Panc1 (cell line): Measurements from ENCODE around the gene MAIP1. TPM values are rescaled to one million over a fixed set of nuclear protein-coding genes. Genes with fewer than 3 reads are reported as not detected.
A peak's percentile ranks its signal among the peaks of the same experiment; 100 is the strongest.

Source experiments
- ATAC-seq: fragments of 200-7000 bp; cut with Tn5 transposase; 2 replicates; pipeline ENCODE4 v1.9.1; 2020; ENCODE audit warnings: mild to moderate bottlenecking, moderate library complexity
- BruUV-seq: library from RNA; stranded (reverse); fragments of 400-500 nt; replicated peaks from 2 replicates; lab custom pipeline; 2021; lab: Mats Ljungman, UMichigan
- CTCF ChIA-PET: fragments of 300-600 bp; sonication (Branson Sonifier 250); formaldehyde crosslinking; loops from one replicate; lab custom pipeline; 2022; ENCODE audit warnings: antibody characterized with exemption; lab: Charles Lee
- POLR2A ChIA-PET: fragments of 300-600 bp; sonication (Branson Sonifier 250); formaldehyde crosslinking; loops from one replicate; lab custom pipeline; 2022; ENCODE audit warnings: antibody characterized with exemption; lab: Charles Lee
- DNase-seq: peaks from one replicate; pipeline ENCODE4 v3.0.0-alpha.2; 2010; ENCODE audit warnings: low read depth, low spot score
- H3K27ac ChIP-seq: 2 replicates; pipeline ENCODE4 v1.5.1; 2011; ENCODE audit warnings: mild to moderate bottlenecking, low read length, inconsistent platforms
- H3K27me3 ChIP-seq: fragments of 200-500 bp; sonication (Bioruptor generic); 2 replicates; pipeline ENCODE4 v1.6.0; 2014; ENCODE audit warnings: low read length, inconsistent platforms; ENCODE audit not compliant: control insufficient read depth, insufficient read depth
- H3K36me3 ChIP-seq: fragments of 200-500 bp; sonication (Bioruptor generic); 2 replicates; pipeline ENCODE4 v1.5.1; 2014; ENCODE audit warnings: inconsistent platforms, mild to moderate bottlenecking, low read length, moderate library complexity; ENCODE audit not compliant: control insufficient read depth, insufficient read depth
- H3K4me1 ChIP-seq: 2 replicates; pipeline ENCODE4 v1.5.1; 2011; ENCODE audit warnings: inconsistent platforms, mild to moderate bottlenecking, low read length, moderate library complexity; ENCODE audit not compliant: control insufficient read depth, insufficient read depth
- H3K4me3 ChIP-seq, 2 experiments: 2 replicates each; pipeline ENCODE4 v1.5.1; 2011 to 2012; ENCODE audit warnings: low read depth in 2 of 2, low read length in 2 of 2, mild to moderate bottlenecking in 2 of 2, inconsistent platforms in 1 of 2, moderate library complexity in 1 of 2
- H3K9me3 ChIP-seq: fragments of 200-500 bp; sonication (Bioruptor generic); 2 replicates; pipeline ENCODE4 v1.5.1; 2014; ENCODE audit warnings: low read depth, mild to moderate bottlenecking, inconsistent platforms, low read length, moderate library complexity; ENCODE audit not compliant: control insufficient read depth, insufficient read depth
- CTCF ChIP-seq: fragments of 450-650 bp; IDR thresholded peaks from 2 replicates; pipeline ENCODE4 v1.5.1; 2017; ENCODE audit warnings: mild to moderate bottlenecking
- POLR2AphosphoS5 ChIP-seq: IDR thresholded peaks from 2 replicates; pipeline ENCODE4 v1.6.1; 2012; ENCODE audit warnings: mild to moderate bottlenecking, low read depth, low read length, moderate library complexity
- REST ChIP-seq, 2 experiments: IDR thresholded peaks; 2 replicates each; pipeline ENCODE4 v1.6.1; 2011 to 2012; ENCODE audit warnings: low read depth in 2 of 2, control low read depth in 1 of 2, low read length in 1 of 2, mild to moderate bottlenecking in 1 of 2, moderate library complexity in 1 of 2; ENCODE audit not compliant: insufficient read depth in 1 of 2
- SIN3A ChIP-seq: IDR thresholded peaks from 2 replicates; pipeline ENCODE4 v1.6.1; 2012; ENCODE audit warnings: low read depth, mild to moderate bottlenecking, low read length, moderate library complexity, borderline replicate concordance; ENCODE audit not compliant: insufficient read depth
- TCF7L2 ChIP-seq: IDR thresholded peaks from 2 replicates; pipeline ENCODE4 v1.6.1; 2011; ENCODE audit warnings: mild to moderate bottlenecking, low read depth, low read length, inconsistent platforms
- in situ Hi-C: cut with HindIII; loops from 2 replicates; pipeline ENCODE4 v1.10.0; 2016; ENCODE audit warnings: low sequenced_read_pairs, low pct_unique_long_range_greater_than_20kb
- intact Hi-C: fragments of 100-400 bp; cut with micrococcal nuclease; formaldehyde crosslinking; loops from one replicate; pipeline ENCODE4 v1.10.0; 2022; ENCODE audit not compliant: unreplicated experiment
- total RNA-seq: library from RNA; stranded (reverse); gene quantifications from one replicate; pipeline ENCODE4 v1.2.1, GENCODE V29; 2021; ENCODE audit not compliant: unreplicated experiment

MAIP1 gene
- total RNA-seq, 1 experiment from 2014 or later = 20.9 TPM

GRCh38 chr2:199916980-199917379 is 38.4 kb upstream of the MAIP1 start:
- H3K4me1 ChIP-seq = peaks cover 12% of the 10 kb centered on the region
- no TSS peak for BruUV-seq
- peaks cover 11% of the 10 kb centered on the region for H3K36me3 ChIP-seq
- CTCF ChIA-PET = no interaction called here
- no peaks in the 10 kb centered on the region for H3K27me3 ChIP-seq
- peaks cover 7% of the 10 kb centered on the region; the same call in 1 of the 2 replicates for H3K9me3 ChIP-seq
- DNase-seq (no peak), ATAC-seq (no peak)
- in situ Hi-C loops (no loop called here), intact Hi-C loops (no loop called here)
- no peak overlapping the region for H3K4me3 ChIP-seq
- POLR2A ChIA-PET = no interaction called here
- TF ChIP-seq TCF7L2 (no peak), CTCF (no peak), REST (IDR thresholded peaks at IDR 0.05; ENCODE audit: insufficient read depth in 1 of 2, low read depth in 2 of 2, low read length in 1 of 2) (no peak), SIN3A (no peak), POLR2AphosphoS5 (no peak)
- H3K27ac ChIP-seq = no peak overlapping the region

- peak; percentile 84 for ATAC-seq
- DNase-seq = no peak
- CTCF ChIA-PET = interaction anchor here (0.7 kb wide), 1 partner anchor 486 kb away, joined by 4 read pairs; no protein-coding TSS in a partner anchor
- in situ Hi-C loops = no loop called here
- POLR2A ChIA-PET = no interaction called here
- no peaks in the 10 kb centered on the region for H3K27me3 ChIP-seq
- TF ChIP-seq REST (IDR thresholded peaks at IDR 0.05; ENCODE audit: insufficient read depth in 1 of 2, low read depth in 2 of 2, low read length in 1 of 2) (no peak), POLR2AphosphoS5 (no peak)
- H3K36me3 ChIP-seq = peaks cover 19% of the 10 kb centered on the region; the same call in 1 of the 2 replicates
- intact Hi-C loops = no loop called here
- H3K27ac ChIP-seq = peak overlapping the region; percentile 72
- BruUV-seq = no TSS peak
- no peaks in the 10 kb centered on the region for H3K9me3 ChIP-seq
- 0 out of 4 replicates have a peak overlapping the region, but pooled peaks of 1 of the 2 experiments have one; percentile 0 for H3K4me3 ChIP-seq
- H3K4me1 ChIP-seq = peaks cover 16% of the 10 kb centered on the region; the same call in 1 of the 2 replicates
Observed at GRCh38 chr2:199922856-199923255, 32.5 kb upstream of the MAIP1 start.
